H1 (cell line): ENCODE results near the gene PRR5L. TPM values are rescaled to one million over a fixed set of nuclear protein-coding genes. Genes with fewer than 3 reads are reported as not detected.

Experiments used
- CTCF ChIA-PET: fragments of 300-600 bp; sonication (Branson Sonifier 250); formaldehyde crosslinking; loops from one replicate; lab custom pipeline; 2021; ENCODE audit not compliant: partially characterized antibody; lab: Charles Lee
- POLR2A ChIA-PET: fragments of 300-600 bp; sonication (Branson Sonifier 250); formaldehyde crosslinking; loops from one replicate; lab custom pipeline; 2021; ENCODE audit warnings: inconsistent platforms; ENCODE audit not compliant: partially characterized antibody; lab: Charles Lee
- DNase-seq, 2 experiments: peaks; one replicate each; pipeline versions ENCODE4 v3.0.0 to v3.0.0-alpha.2; 2010 to 2022; ENCODE audit warnings: low spot score in 2 of 2, low read depth in 1 of 2, mixed read lengths in 1 of 2
- FAIRE-seq: peaks from 2 replicates; lab custom pipeline; 2011; peaks lifted over from hg19 to GRCh38; lab: Jason Lieb, UNC
- H2AFZ ChIP-seq: 2 replicates; pipeline ENCODE4 v1.8.1; 2012; ENCODE audit warnings: low read length, inconsistent platforms
- H2AK5ac ChIP-seq: 2 replicates; pipeline ENCODE4 v1.6.1; 2013; ENCODE audit warnings: low read depth, low read length
- H2BK120ac ChIP-seq: replicated peaks from 2 replicates; pipeline ENCODE3; 2013; ENCODE audit warnings: low read depth, low read length, inconsistent platforms
- H2BK12ac ChIP-seq: 2 replicates; pipeline ENCODE4 v1.6.1; 2013; ENCODE audit warnings: low read depth, low read length
- H2BK15ac ChIP-seq: 2 replicates; pipeline ENCODE4 v1.6.1; 2013; ENCODE audit warnings: low read length
- H2BK20ac ChIP-seq: 2 replicates; pipeline ENCODE4 v1.6.1; 2013; ENCODE audit warnings: low read length
- H2BK5ac ChIP-seq: 2 replicates; pipeline ENCODE4 v1.6.1; 2013; ENCODE audit warnings: low read depth, low read length
- H3K14ac ChIP-seq: 2 replicates; pipeline ENCODE4 v1.6.1; 2013; ENCODE audit warnings: inconsistent platforms; ENCODE audit not compliant: insufficient read length
- H3K18ac ChIP-seq: 2 replicates; pipeline ENCODE4 v1.6.1; 2013; ENCODE audit warnings: low read length; ENCODE audit errors: extremely low read depth
- H3K23ac ChIP-seq: 2 replicates; pipeline ENCODE4 v1.6.1; 2013; ENCODE audit warnings: inconsistent platforms; ENCODE audit not compliant: insufficient read length
- H3K23me2 ChIP-seq: 2 replicates; pipeline ENCODE4 v1.6.1; 2013; ENCODE audit warnings: low read depth, low read length
- H3K27ac ChIP-seq: 2 replicates; pipeline ENCODE4 v1.6.1; 2011; ENCODE audit warnings: low read depth, low read length, inconsistent platforms
- H3K27me3 ChIP-seq, 4 experiments: replicated peaks in 1 of 4; 1 replicate in 1 of 4; 2 replicates in 3 of 4; pipeline versions ENCODE4 v1.6.1 to v1.8.1; 2011 to 2013; ENCODE audit warnings: low read length in 3 of 4, mild to moderate bottlenecking in 3 of 4, inconsistent platforms in 2 of 4, mixed read lengths in 2 of 4, moderate library complexity in 1 of 4; ENCODE audit not compliant: control insufficient read depth in 3 of 4, insufficient read depth in 3 of 4; ENCODE audit errors: extremely low read depth in 1 of 4
- H3K36me3 ChIP-seq, 4 experiments: 2 replicates each; pipeline versions ENCODE4 v1.6.1 to v1.8.1; 2011 to 2013; ENCODE audit warnings: mild to moderate bottlenecking in 4 of 4, low read length in 3 of 4, moderate library complexity in 2 of 4, control low read depth in 1 of 4, inconsistent platforms in 1 of 4; ENCODE audit not compliant: insufficient read depth in 4 of 4, control insufficient read depth in 2 of 4
- H3K4ac ChIP-seq: replicated peaks from 2 replicates; pipeline ENCODE3; 2013; ENCODE audit warnings: low read length, low read depth, mixed read lengths, inconsistent platforms; ENCODE audit not compliant: insufficient read length
- H3K4me1 ChIP-seq, 4 experiments: replicated peaks in 1 of 4; 1 replicate in 1 of 4; 2 replicates in 3 of 4; pipeline versions ENCODE4 v1.6.1 to v1.8.1; 2011 to 2013; ENCODE audit warnings: low read length in 3 of 4, inconsistent platforms in 2 of 4, mixed read lengths in 1 of 4; ENCODE audit not compliant: insufficient read depth in 4 of 4, control insufficient read depth in 3 of 4
- H3K4me2 ChIP-seq, 2 experiments: 2 replicates each; pipeline versions ENCODE4 v1.6.1 to v1.8.1; 2011 to 2013; ENCODE audit warnings: low read depth in 2 of 2, low read length in 2 of 2, control low read depth in 1 of 2, inconsistent platforms in 1 of 2, mild to moderate bottlenecking in 1 of 2; ENCODE audit not compliant: insufficient read depth in 1 of 2
- H3K4me3 ChIP-seq, 4 experiments: fragments of 200-600, 300-600 bp in 1 of 4; sonication (generic), shearing (Covaris generic), sonication (Bioruptor Twin) in 1 of 4; 2 replicates each; pipeline versions ENCODE4 v1.5.1 to v1.8.1; 2011 to 2016; ENCODE audit warnings: low read length in 4 of 4, low read depth in 3 of 4, control low read depth in 2 of 4, inconsistent platforms in 2 of 4, mild to moderate bottlenecking in 2 of 4, mixed read lengths in 1 of 4, moderate library complexity in 1 of 4; ENCODE audit not compliant: insufficient read depth in 2 of 4; ENCODE audit errors: extremely low read depth in 1 of 4
- H3K56ac ChIP-seq: replicated peaks from 2 replicates; pipeline ENCODE3; 2013; ENCODE audit warnings: low read depth, mild to moderate bottlenecking, mixed read lengths, low read length, inconsistent platforms; ENCODE audit not compliant: insufficient read length
- H3K79me1 ChIP-seq: 2 replicates; pipeline ENCODE4 v1.6.1; 2013; ENCODE audit warnings: low read depth, low read length, control low read depth
- H3K79me2 ChIP-seq, 2 experiments: 2 replicates each; pipeline versions ENCODE4 v1.6.1 to v1.8.1; 2012 to 2013; ENCODE audit warnings: low read length in 2 of 2, mild to moderate bottlenecking in 2 of 2, inconsistent platforms in 1 of 2; ENCODE audit not compliant: insufficient read depth in 2 of 2, control insufficient read depth in 1 of 2
- H3K9ac ChIP-seq, 4 experiments: replicated peaks in 1 of 4; 1 replicate in 1 of 4; 2 replicates in 3 of 4; pipeline versions ENCODE4 v1.6.1 to v1.8.1; 2011 to 2013; ENCODE audit warnings: low read depth in 3 of 4, low read length in 3 of 4, control low read depth in 2 of 4, mild to moderate bottlenecking in 2 of 4, moderate library complexity in 2 of 4, inconsistent platforms in 1 of 4; ENCODE audit errors: extremely low read depth in 1 of 4
- H3K9me3 ChIP-seq, 2 experiments: 2 replicates each; pipeline versions ENCODE4 v1.6.1 to v1.8.1; 2012 to 2013; ENCODE audit warnings: mild to moderate bottlenecking in 2 of 2, moderate library complexity in 2 of 2, control low read depth in 1 of 2, inconsistent platforms in 1 of 2, low read depth in 1 of 2, low read length in 1 of 2, mixed read lengths in 1 of 2; ENCODE audit not compliant: insufficient read depth in 2 of 2
- H4K20me1 ChIP-seq, 2 experiments: replicated peaks in 1 of 2; 2 replicates each; pipeline versions ENCODE3 to v1.8.1; 2011 to 2013; ENCODE audit warnings: inconsistent platforms in 2 of 2, low read length in 2 of 2, mild to moderate bottlenecking in 1 of 2; ENCODE audit not compliant: insufficient read depth in 2 of 2, control insufficient read depth in 1 of 2
- H4K5ac ChIP-seq: 2 replicates; pipeline ENCODE4 v1.6.1; 2013; ENCODE audit warnings: low read length, low read depth, mixed read lengths, inconsistent platforms; ENCODE audit not compliant: insufficient read length
- H4K8ac ChIP-seq: 2 replicates; pipeline ENCODE4 v1.8.0; 2013; ENCODE audit warnings: mild to moderate bottlenecking, moderate library complexity, low read length, inconsistent platforms; ENCODE audit not compliant: insufficient read depth; ENCODE audit errors: extremely low read depth
- H4K91ac ChIP-seq: replicated peaks from 2 replicates; pipeline ENCODE3; 2013; ENCODE audit warnings: low read length, mixed read lengths, inconsistent platforms; ENCODE audit not compliant: insufficient read length
- FOSL1 ChIP-seq: IDR thresholded peaks from 2 replicates; pipeline ENCODE4 v1.6.1; 2011; ENCODE audit warnings: mild to moderate bottlenecking, low read depth, low read length, moderate library complexity; ENCODE audit not compliant: insufficient read depth
- KDM4A ChIP-seq: IDR thresholded peaks from one replicate; pipeline ENCODE4 v1.7.1; 2012; ENCODE audit warnings: low read depth, mild to moderate bottlenecking, moderate library complexity, low read length, inconsistent platforms; ENCODE audit not compliant: severe bottlenecking
- SIX5 ChIP-seq: IDR thresholded peaks from 2 replicates; pipeline ENCODE4 v1.6.1; 2011; ENCODE audit warnings: mild to moderate bottlenecking, low read depth, low read length
- TCF12 ChIP-seq: IDR thresholded peaks from 2 replicates; pipeline ENCODE4 v1.6.1; 2011; ENCODE audit warnings: low read depth, mild to moderate bottlenecking, low read length
- WGBS, 2 experiments: shearing (Covaris generic) in 1 of 2; methylation state at CpG; one replicate each; pipeline versions ENCODE4 v1.1.6 to v1.1.7; 2013 to 2015; ENCODE audit warnings: low lambda C conversion rate in 2 of 2, mixed read lengths in 2 of 2, inconsistent platforms in 1 of 2, low coverage in 1 of 2, missing lambda C conversion rate in 1 of 2; ENCODE audit not compliant: insufficient replicate concordance in 2 of 2, insufficient coverage in 1 of 2, insufficient read length in 1 of 2; ENCODE audit errors: extremely low coverage in 1 of 2, missing lambda C conversion rate in 1 of 2; 5-methylcytosine and 5-hydroxymethylcytosine counted together
- polyA plus RNA-seq, 7 experiments: library from polyadenylated mRNA; depleted of rRNA in 3 of 7; stranded (reverse) in 5 of 7; unstranded in 2 of 7; fragments of >200 nt in 5 of 7; fragments of 200-250 nt in 2 of 7; gene quantifications; 1 replicate in 5 of 7; 2 replicates in 1 of 7; 4 replicates in 1 of 7; pipeline versions ENCODE4 v1.2.1 to v1.2.3, GENCODE V29; 2011 to 2013; ENCODE audit warnings: missing spikeins in 2 of 7, mixed read lengths in 2 of 7
- total RNA-seq: library from RNA; stranded (reverse); fragmentation: NEBNext Ultra II Directional; extraction: Animal tissue kit (Norgen Biotek cat#: 25700); gene quantifications from 2 replicates; pipeline ENCODE4 v1.2.1, GENCODE V29; 2021

The PRR5L gene
- total and polyA plus RNA-seq, 2 of the 8 experiments (the other 6 are each of a cell fraction or from before 2014, with no cell fraction given): 6.6 to 10.1 TPM

GRCh38 chr11:36485298-36486002, 189.4 kb downstream of the PRR5L start:
- POLR2A ChIA-PET: no interaction called here
- H2BK15ac ChIP-seq: no peak overlapping the region
- WGBS, 2 experiments: 90% methylated on average over 6 of the region's 6 CpGs; no CpG with 5 or more reads in 1 of the 2 experiments
- no peaks in the 10 kb centered on the region for H3K27me3 ChIP-seq
- no peaks in the 10 kb centered on the region for H3K9me3 ChIP-seq
- no peak overlapping the region for H2BK20ac ChIP-seq
- FAIRE-seq (no peak), DNase-seq (no peak)
- H2BK5ac ChIP-seq: no peak overlapping the region
- H4K91ac ChIP-seq: no peak overlapping the region
- no peak overlapping the region for H2AFZ ChIP-seq
- no peak overlapping the region for H4K5ac ChIP-seq
- H3K4ac ChIP-seq: no peak overlapping the region
- H2AK5ac ChIP-seq: no peak overlapping the region
- H4K8ac ChIP-seq: no peak overlapping the region
- no peaks in the 10 kb centered on the region for H3K79me1 ChIP-seq
- H3K9ac ChIP-seq: no peak overlapping the region
- no peak overlapping the region for H2BK12ac ChIP-seq
- no peaks in the 10 kb centered on the region for H4K20me1 ChIP-seq
- CTCF ChIA-PET: interaction anchor here (1.0 to 2.5 kb wide), 3 partner anchors 7 to 193 kb away, joined by 3 to 7 read pairs (median 6); no protein-coding TSS in a partner anchor
- no peaks in the 10 kb centered on the region for H3K23me2 ChIP-seq
- H3K4me1 ChIP-seq: no peaks in the 10 kb centered on the region
- no peak overlapping the region for H3K18ac ChIP-seq
- H3K4me2 ChIP-seq: no peak overlapping the region
- no peak overlapping the region for H3K56ac ChIP-seq
- H3K79me2 ChIP-seq: no peaks in the 10 kb centered on the region
- H3K4me3 ChIP-seq: no peak overlapping the region
- H3K27ac ChIP-seq: no peak overlapping the region
- H3K36me3 ChIP-seq: peaks cover under 1 to 26% (median 7%) of the 10 kb centered on the region in 4 experiments; a peak in 6 of 8 replicates
- H2BK120ac ChIP-seq: no peak overlapping the region
- no peak overlapping the region for H3K23ac ChIP-seq
- no peak overlapping the region for H3K14ac ChIP-seq
- TF ChIP-seq SIX5 (no peak), FOSL1 (no peak), TCF12 (no peak), KDM4A (no peak)
